ENCODE measurements around the gene UROC1. TPM values are rescaled to one million over a fixed set of nuclear protein-coding genes. Genes with fewer than 3 reads are reported as not detected.

Gene UROC1
- total and polyA plus RNA-seq, 2 experiments from 2014 or later, result not detected

DNA sequence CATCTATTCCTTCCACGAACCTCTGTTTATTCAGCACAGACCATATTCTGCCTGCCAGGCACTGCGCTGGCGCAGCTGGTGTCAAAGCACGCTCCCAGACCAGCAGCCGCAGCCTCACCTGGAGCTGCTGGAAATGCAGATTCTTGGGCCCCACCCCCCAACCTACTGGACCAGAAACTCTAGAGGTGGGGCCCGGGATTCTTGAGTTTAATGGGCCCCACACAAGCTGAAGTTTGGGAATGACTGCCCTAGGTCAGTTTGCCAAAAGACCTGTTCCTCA, 13.4 kb upstream of the UROC1 start:
- Histone ChIP-seq H3K9me2 (ENCODE audit: insufficient read depth) (no peaks in the 10 kb centered on the region), H3K27me3 (ENCODE audit: insufficient read depth) (no peaks in the 10 kb centered on the region), H3K27ac (ENCODE audit: low read depth) (no peak overlapping the region), H3K4me3 (no peak overlapping the region), H3K4me2 (no peak overlapping the region), H2AFZ (no peak overlapping the region), H4K20me1 (replicated peaks; ENCODE audit: insufficient read depth) (no peaks in the 10 kb centered on the region), H3F3A (replicated peaks; ENCODE audit: low read depth) (no peaks in the 10 kb centered on the region), H3K79me2 (replicated peaks; ENCODE audit: insufficient read depth) (no peaks in the 10 kb centered on the region), H3K4me1 (ENCODE audit: insufficient read depth) (no peaks in the 10 kb centered on the region), H3K36me3 (ENCODE audit: insufficient read depth) (no peaks in the 10 kb centered on the region)
- H3K27me3 Mint-ChIP-seq (ENCODE audit: insufficient read depth, low read depth, poor library complexity), result peaks cover 6% of the 10 kb centered on the region
- TF ChIP-seq, protein P1, sequence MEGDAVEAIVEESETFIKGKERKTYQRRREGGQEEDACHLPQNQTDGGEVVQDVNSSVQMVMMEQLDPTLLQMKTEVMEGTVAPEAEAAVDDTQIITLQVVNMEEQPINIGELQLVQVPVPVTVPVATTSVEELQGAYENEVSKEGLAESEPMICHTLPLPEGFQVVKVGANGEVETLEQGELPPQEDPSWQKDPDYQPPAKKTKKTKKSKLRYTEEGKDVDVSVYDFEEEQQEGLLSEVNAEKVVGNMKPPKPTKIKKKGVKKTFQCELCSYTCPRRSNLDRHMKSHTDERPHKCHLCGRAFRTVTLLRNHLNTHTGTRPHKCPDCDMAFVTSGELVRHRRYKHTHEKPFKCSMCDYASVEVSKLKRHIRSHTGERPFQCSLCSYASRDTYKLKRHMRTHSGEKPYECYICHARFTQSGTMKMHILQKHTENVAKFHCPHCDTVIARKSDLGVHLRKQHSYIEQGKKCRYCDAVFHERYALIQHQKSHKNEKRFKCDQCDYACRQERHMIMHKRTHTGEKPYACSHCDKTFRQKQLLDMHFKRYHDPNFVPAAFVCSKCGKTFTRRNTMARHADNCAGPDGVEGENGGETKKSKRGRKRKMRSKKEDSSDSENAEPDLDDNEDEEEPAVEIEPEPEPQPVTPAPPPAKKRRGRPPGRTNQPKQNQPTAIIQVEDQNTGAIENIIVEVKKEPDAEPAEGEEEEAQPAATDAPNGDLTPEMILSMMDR (conservative IDR thresholded peaks at IDR 0.05; ENCODE audit: low read depth in 2 of 2), result 0 out of 4 replicates have a peak, but pooled peaks of 1 of the 2 experiments have one; percentile 4
- TF ChIP-seq POLR2AphosphoS5 (IDR thresholded peaks at IDR 0.05; ENCODE audit: low read depth), result no peak
- H3K36me3 Mint-ChIP-seq (ENCODE audit: low read depth), result no peaks in the 10 kb centered on the region
- no peak for ATAC-seq
- H3K4me3 Mint-ChIP-seq, result no peak overlapping the region
- no peak for DNase-seq (ENCODE audit: low spot score)
- no peaks in the 10 kb centered on the region for H3K9me3 Mint-ChIP-seq
- no peak overlapping the region for H3K27ac Mint-ChIP-seq
- H3K4me1 Mint-ChIP-seq, result peaks cover 3% of the 10 kb centered on the region; the same call in 2 of the 3 replicates

DNA sequence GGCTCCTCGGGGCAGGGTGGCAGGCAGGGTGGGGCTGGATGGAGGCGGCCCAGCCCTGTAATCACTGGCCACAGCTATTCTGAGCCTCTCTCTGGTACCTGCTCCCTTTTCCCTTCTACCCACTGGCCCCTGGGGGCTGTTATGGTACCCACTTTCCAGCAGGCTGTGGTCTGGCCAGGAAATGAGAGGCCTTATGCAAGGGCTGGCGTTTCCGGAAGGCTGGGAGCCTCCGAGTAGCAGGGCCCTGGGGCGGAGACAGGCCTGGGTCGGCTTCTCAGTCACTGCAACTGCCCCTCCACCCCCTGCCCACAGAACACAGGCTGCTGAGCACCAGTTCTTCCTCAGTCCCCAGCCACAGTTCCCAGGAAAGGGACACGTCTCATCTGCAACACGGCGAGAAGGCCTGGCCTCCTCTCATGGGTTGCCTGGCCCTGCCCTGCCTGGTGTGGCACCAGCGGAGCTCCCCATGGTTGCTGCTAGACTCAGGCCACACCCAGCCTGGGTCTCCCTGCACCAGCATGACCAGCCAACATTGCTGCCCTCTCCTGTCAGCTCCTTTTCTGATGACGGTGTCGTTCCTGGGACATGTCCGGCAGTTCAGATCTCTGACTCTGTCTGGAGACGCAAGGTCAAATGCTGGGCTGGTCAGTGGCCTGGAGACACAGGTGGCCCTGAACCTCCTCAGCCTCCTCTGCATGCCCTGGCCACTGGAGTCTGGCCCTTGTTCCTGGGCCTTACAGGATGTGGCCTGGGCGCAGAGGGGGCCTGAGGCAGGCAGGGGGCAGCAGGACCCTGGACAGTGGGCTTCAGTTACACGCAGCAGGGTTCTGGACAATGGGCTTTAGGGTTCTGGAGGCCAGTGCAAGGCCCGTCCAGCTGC, 12.8 kb upstream of the UROC1 start:
- no peaks in the 10 kb centered on the region for H3F3A ChIP-seq (replicated peaks; ENCODE audit: low read depth)
- no peak overlapping the region for H3K4me2 ChIP-seq
- Mint-ChIP-seq H3K9me3 (no peaks in the 10 kb centered on the region), H3K27me3 (ENCODE audit: insufficient read depth, low read depth, poor library complexity) (peaks cover 4% of the 10 kb centered on the region), H3K27ac (no peak overlapping the region), H3K4me1 (peaks cover 3% of the 10 kb centered on the region; the same call in 2 of the 3 replicates), H3K4me3 (no peak overlapping the region), H3K36me3 (ENCODE audit: low read depth) (no peaks in the 10 kb centered on the region)
- no peak overlapping the region for H3K27ac ChIP-seq (ENCODE audit: low read depth)
- no peaks in the 10 kb centered on the region for H3K4me1 ChIP-seq (ENCODE audit: insufficient read depth)
- H3K27me3 ChIP-seq (ENCODE audit: insufficient read depth), result no peaks in the 10 kb centered on the region
- no peaks in the 10 kb centered on the region for H4K20me1 ChIP-seq (replicated peaks; ENCODE audit: insufficient read depth)
- no peak overlapping the region for H2AFZ ChIP-seq
- ATAC-seq (peak; percentile 42), DNase-seq (ENCODE audit: low spot score) (no peak)
- H3K9me2 ChIP-seq (ENCODE audit: insufficient read depth), result no peaks in the 10 kb centered on the region
- H3K79me2 ChIP-seq (replicated peaks; ENCODE audit: insufficient read depth), result no peaks in the 10 kb centered on the region
- no peaks in the 10 kb centered on the region for H3K36me3 ChIP-seq (ENCODE audit: insufficient read depth)
- no peak for TF ChIP-seq STAT1 (IDR thresholded peaks at IDR 0.05; ENCODE audit: unreplicated experiment)
- TF ChIP-seq, protein P2, sequence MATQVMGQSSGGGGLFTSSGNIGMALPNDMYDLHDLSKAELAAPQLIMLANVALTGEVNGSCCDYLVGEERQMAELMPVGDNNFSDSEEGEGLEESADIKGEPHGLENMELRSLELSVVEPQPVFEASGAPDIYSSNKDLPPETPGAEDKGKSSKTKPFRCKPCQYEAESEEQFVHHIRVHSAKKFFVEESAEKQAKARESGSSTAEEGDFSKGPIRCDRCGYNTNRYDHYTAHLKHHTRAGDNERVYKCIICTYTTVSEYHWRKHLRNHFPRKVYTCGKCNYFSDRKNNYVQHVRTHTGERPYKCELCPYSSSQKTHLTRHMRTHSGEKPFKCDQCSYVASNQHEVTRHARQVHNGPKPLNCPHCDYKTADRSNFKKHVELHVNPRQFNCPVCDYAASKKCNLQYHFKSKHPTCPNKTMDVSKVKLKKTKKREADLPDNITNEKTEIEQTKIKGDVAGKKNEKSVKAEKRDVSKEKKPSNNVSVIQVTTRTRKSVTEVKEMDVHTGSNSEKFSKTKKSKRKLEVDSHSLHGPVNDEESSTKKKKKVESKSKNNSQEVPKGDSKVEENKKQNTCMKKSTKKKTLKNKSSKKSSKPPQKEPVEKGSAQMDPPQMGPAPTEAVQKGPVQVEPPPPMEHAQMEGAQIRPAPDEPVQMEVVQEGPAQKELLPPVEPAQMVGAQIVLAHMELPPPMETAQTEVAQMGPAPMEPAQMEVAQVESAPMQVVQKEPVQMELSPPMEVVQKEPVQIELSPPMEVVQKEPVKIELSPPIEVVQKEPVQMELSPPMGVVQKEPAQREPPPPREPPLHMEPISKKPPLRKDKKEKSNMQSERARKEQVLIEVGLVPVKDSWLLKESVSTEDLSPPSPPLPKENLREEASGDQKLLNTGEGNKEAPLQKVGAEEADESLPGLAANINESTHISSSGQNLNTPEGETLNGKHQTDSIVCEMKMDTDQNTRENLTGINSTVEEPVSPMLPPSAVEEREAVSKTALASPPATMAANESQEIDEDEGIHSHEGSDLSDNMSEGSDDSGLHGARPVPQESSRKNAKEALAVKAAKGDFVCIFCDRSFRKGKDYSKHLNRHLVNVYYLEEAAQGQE (IDR thresholded peaks at IDR 0.05; ENCODE audit: unreplicated experiment), result peak; percentile 39
- TF ChIP-seq, protein P1 (conservative IDR thresholded peaks at IDR 0.05; ENCODE audit: low read depth in 2 of 2), result peak; percentile 28 to 63; a peak in 3 of 4 replicates
- no peak overlapping the region for H3K4me3 ChIP-seq
